ENCODE data around the gene HIRA.
"Not testable (repeated sequence)": the region's sequence is repeated elsewhere in the genome, so short reads cannot be mapped to it uniquely, and the experiment has no call there.

HIRA gene

GRCh38 chr22:19463491-19464469, 32.2 kb upstream of the HIRA start:
- DNase-seq = no peak

- no peak for DNase-seq
Observed at GRCh38 chr22:19463008-19463407, 31.5 kb upstream of the HIRA start.

- no peak for DNase-seq
Observed at GRCh38 chr22:19461506-19461905, 30.0 kb upstream of the HIRA start.

- DNase-seq = no peak
Observed at GRCh38 chr22:19460036-19460435, 28.5 kb upstream of the HIRA start.

- no peak for DNase-seq
Observed at GRCh38 chr22:19457828-19458428, 26.4 kb upstream of the HIRA start.

- DNase-seq = no peak
Observed at GRCh38 chr22:19456541-19456940, 25.0 kb upstream of the HIRA start.

- no peak for DNase-seq
Observed at GRCh38 chr22:19455585-19456370, 24.2 kb upstream of the HIRA start.

GRCh38 chr22:19455033-19455432, 23.5 kb upstream of the HIRA start:
- no peak for DNase-seq

GRCh38 chr22:19454156-19454555, 22.6 kb upstream of the HIRA start:
- no peak for DNase-seq

- no peak for DNase-seq
Observed at GRCh38 chr22:19453718-19454117, 22.2 kb upstream of the HIRA start.

GRCh38 chr22:19451570-19451969, 20.0 kb upstream of the HIRA start:
- DNase-seq = no peak

- no peak for DNase-seq
Observed at GRCh38 chr22:19450363-19451175, 19.0 kb upstream of the HIRA start.

GRCh38 chr22:19449422-19449767, 17.9 kb upstream of the HIRA start:
- no peak for DNase-seq

GRCh38 chr22:19448739-19449421, 17.3 kb upstream of the HIRA start:
- DNase-seq = no peak

GRCh38 chr22:19448076-19448607, 16.6 kb upstream of the HIRA start:
- peak; percentile 48 for DNase-seq

GRCh38 chr22:19447330-19448075, 16.0 kb upstream of the HIRA start, which contains the start of gene C22orf39:
Gene C22orf39, minus strand, starts transcription at chr22:19447711. Its CDS starts 23 bp downstream, at chr22:19447688.
- peak; percentile 91 for DNase-seq

- DNase-seq = no peak
Observed at GRCh38 chr22:19446603-19447329, 15.2 kb upstream of the HIRA start.

GRCh38 chr22:19445279-19445982, 13.9 kb upstream of the HIRA start:
- not testable (repeated sequence) for DNase-seq

- DNase-seq = no peak
Observed at GRCh38 chr22:19443544-19444211, 12.1 kb upstream of the HIRA start.
